Breast epithelium (tissue), 3 donors: ENCODE measurements around the gene MTHFS.

Experiments
- CTCF ChIP-seq, 3 donors: fragments of 450-650 bp; IDR thresholded peaks; one replicate each; pipeline ENCODE4 v1.5.1; 2016 to 2017; ENCODE audit warnings: antibody characterized with exemption in 3 of 3, mild to moderate bottlenecking in 3 of 3, moderate library complexity in 3 of 3
- POLR2A ChIP-seq: fragments of 450-650 bp; IDR thresholded peaks from one replicate; pipeline ENCODE4 v1.6.1; 2016; ENCODE audit warnings: antibody characterized with exemption, mild to moderate bottlenecking, moderate library complexity
- POLR2AphosphoS5 ChIP-seq, 3 donors: sonication (generic); formaldehyde crosslinking; IDR thresholded peaks; one replicate each; pipeline ENCODE4 v1.6.1; 2017; ENCODE audit warnings: antibody characterized with exemption in 3 of 3

- TF ChIP-seq CTCF (IDR thresholded peaks at IDR 0.05), result no peak
- no peak for TF ChIP-seq POLR2A
- no peak for TF ChIP-seq POLR2AphosphoS5 (IDR thresholded peaks at IDR 0.05)
Observed at GRCh38 chr15:79868554-79868953, 28.3 kb downstream of the MTHFS start.
